Esophagus squamous epithelium (tissue), 5 donors: ENCODE results near the gene XYLT2. TPM values are rescaled to one million over a fixed set of nuclear protein-coding genes. Genes with fewer than 3 reads are reported as not detected.

Source experiments
- DNase-seq: peaks from one replicate; lab custom pipeline; 2025; lab: John Stamatoyannopoulos, UW
- H3K27ac ChIP-seq, 4 donors: fragments of 200-600 bp; sonication (generic); one replicate each; pipeline ENCODE4 v1.5.1; 2016 to 2019; ENCODE audit warnings: mild to moderate bottlenecking in 1 of 4
- H3K27me3 ChIP-seq, 4 donors: fragments of 200-600 bp; sonication (generic); 1 replicate in 3 of 4; 2 replicates in 1 of 4; pipeline versions ENCODE4 v1.5.1 to v1.6.0; 2017 to 2021; ENCODE audit warnings: antibody characterized with exemption in 1 of 4
- H3K36me3 ChIP-seq, 3 donors: fragments of 200-600 bp; sonication (generic); one replicate each; pipeline ENCODE4 v1.5.1; 2016 to 2019
- H3K4me1 ChIP-seq, 3 donors: fragments of 200-600 bp; sonication (generic); one replicate each; pipeline ENCODE4 v1.5.1; 2017 to 2019
- H3K4me3 ChIP-seq, 4 donors: fragments of 200-600 bp; sonication (generic); 1 replicate in 3 of 4; 2 replicates in 1 of 4; pipeline ENCODE4 v1.5.1; 2016 to 2019; ENCODE audit warnings: mild to moderate bottlenecking in 2 of 4, moderate library complexity in 1 of 4
- H3K9me3 ChIP-seq, 3 donors: fragments of 200-600 bp; sonication (generic); one replicate each; pipeline ENCODE4 v1.5.1; 2016 to 2019
- CTCF ChIP-seq, 6 experiments: fragments of 450-650 bp in 4 of 6; fragments of 200-600 bp in 2 of 6; sonication (generic) in 2 of 6; IDR thresholded peaks; one replicate each; pipeline ENCODE4 v1.5.1; 2016 to 2019; ENCODE audit warnings: antibody characterized with exemption in 6 of 6, mild to moderate bottlenecking in 4 of 6, moderate library complexity in 4 of 6
- POLR2A ChIP-seq, 4 donors: fragments of 450-650 bp; IDR thresholded peaks; one replicate each; pipeline ENCODE4 v1.6.1; 2017; ENCODE audit warnings: antibody characterized with exemption in 4 of 4, mild to moderate bottlenecking in 4 of 4, moderate library complexity in 3 of 4
- WGBS, 2 donors: methylation state at CpG; one replicate each; pipeline ENCODE4 v1.1.5; 2018; 5-methylcytosine and 5-hydroxymethylcytosine counted together
- intact Hi-C: fragments of 100-400 bp; cut with DNase I; formaldehyde crosslinking; loops from one replicate; pipeline ENCODE4 v1.15.0; 2022
- total RNA-seq, 4 donors: library from RNA; depleted of rRNA; stranded (reverse); fragments of >200 nt; gene quantifications; one replicate each; pipeline ENCODE4 v1.1.0, GENCODE V29; 2016
- donor health status: DM: yes; HTN: yes; CAD: no.

XYLT2 gene
- total RNA-seq, 4 donors from 2014 or later, result 10.0 to 17.5 (median 13.5) TPM

GRCh38 chr17:50349243-50349600, 3.3 kb downstream of the XYLT2 start:
- intact Hi-C loops, result no loop called here
- Histone ChIP-seq H3K9me3 (no peaks in the 10 kb centered on the region), H3K36me3 (peaks cover 0 to 25% (median 0%) of the 10 kb centered on the region in 3 donors), H3K4me1 (peaks cover 20 to 41% (median 31%) of the 10 kb centered on the region in 3 donors), H3K4me3 (no peak overlapping the region), H3K27ac (no peak overlapping the region), H3K27me3 (no peaks in the 10 kb centered on the region)
- TF ChIP-seq CTCF (IDR thresholded peaks at IDR 0.05) (no peak), POLR2A (IDR thresholded peaks at IDR 0.05) (no peak)
- DNase-seq, result no peak
- WGBS, 2 donors, result 100% methylated on average over 4 of the region's 5 CpGs; no CpG with 5 or more reads in 1 of the 2 donors

GRCh38 chr17:50350733-50351132, 4.8 kb downstream of the XYLT2 start:
- no peak for DNase-seq
- H3K36me3 ChIP-seq, result peaks cover 6 to 40% (median 14%) of the 10 kb centered on the region in 3 donors
- intact Hi-C loops, result no loop called here
- TF ChIP-seq POLR2A (IDR thresholded peaks at IDR 0.05) (no peak), CTCF (IDR thresholded peaks at IDR 0.05) (no peak)
- no peaks in the 10 kb centered on the region for H3K9me3 ChIP-seq
- H3K27ac ChIP-seq, result no peak overlapping the region
- 84 to 85% methylated on average over 2 of the region's 2 CpGs for WGBS, 2 donors
- peaks cover 15 to 29% (median 25%) of the 10 kb centered on the region in 3 donors for H3K4me1 ChIP-seq
- H3K27me3 ChIP-seq, result no peaks in the 10 kb centered on the region
- H3K4me3 ChIP-seq, result no peak overlapping the region

- Histone ChIP-seq H3K36me3 (peaks cover 15 to 54% (median 28%) of the 10 kb centered on the region in 3 donors), H3K4me1 (peaks cover 10 to 20% (median 20%) of the 10 kb centered on the region in 3 donors), H3K9me3 (no peaks in the 10 kb centered on the region), H3K27me3 (no peaks in the 10 kb centered on the region), H3K4me3 (no peak overlapping the region), H3K27ac (no peak overlapping the region)
- intact Hi-C loops, result no loop called here
- TF ChIP-seq CTCF (IDR thresholded peaks at IDR 0.05) (no peak), POLR2A (IDR thresholded peaks at IDR 0.05) (no peak)
- no peak for DNase-seq
- 63 to 74% methylated on average over 5 of the region's 6 CpGs for WGBS, 2 donors
Observed at GRCh38 chr17:50352072-50352692, 6.3 kb downstream of the XYLT2 start.

- no peak for TF ChIP-seq CTCF (IDR thresholded peaks at IDR 0.05)
- TF ChIP-seq POLR2A (IDR thresholded peaks at IDR 0.05), result no peak
- H3K27me3 ChIP-seq, result no peaks in the 10 kb centered on the region
Observed at GRCh38 chr17:50352693-50353599, 7.0 kb downstream of the XYLT2 start.

More at GRCh38 chr17:50352693-50353599, 7.0 kb downstream of the XYLT2 start:
- intact Hi-C loops, result no loop called here
- no peaks in the 10 kb centered on the region for H3K9me3 ChIP-seq
- WGBS, 2 donors, result 88 to 90% methylated on average over 11 to 21 of the region's 21 CpGs
- H3K27ac ChIP-seq, result no peak overlapping the region
- no peak for DNase-seq
- peaks cover 15 to 62% (median 34%) of the 10 kb centered on the region in 3 donors for H3K36me3 ChIP-seq
- H3K4me1 ChIP-seq, result peaks cover 5 to 12% (median 12%) of the 10 kb centered on the region in 3 donors
- no peak overlapping the region for H3K4me3 ChIP-seq
